ENCODE measurements around the gene CES5A.

DNA sequence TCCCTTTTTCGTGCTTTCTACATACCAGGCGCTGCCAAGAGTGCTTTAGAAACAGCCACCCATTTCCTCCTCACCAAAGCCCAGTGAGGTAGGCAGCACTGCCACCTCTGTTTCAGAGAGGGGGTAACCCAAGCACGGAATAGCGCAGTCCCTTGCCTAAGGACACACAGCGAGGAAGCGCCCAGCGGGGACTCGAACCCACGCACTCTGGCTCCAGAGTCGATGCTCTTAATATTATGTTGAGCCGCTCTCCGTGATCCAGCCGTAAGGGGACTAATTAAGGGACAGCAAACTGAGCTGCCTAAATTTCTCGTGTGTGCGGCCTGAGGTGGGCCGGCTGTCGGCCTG, 42.8 kb downstream of the CES5A start:
- no peak for TF ChIP-seq YY1 (IDR thresholded peaks at IDR 0.05; ENCODE audit: low read depth)
- no peak for TF ChIP-seq EP300 (IDR thresholded peaks at IDR 0.05; ENCODE audit: borderline replicate concordance)
- no peak for TF ChIP-seq EGR1 (IDR thresholded peaks at IDR 0.05)
- TF ChIP-seq CREB1 (IDR thresholded peaks at IDR 0.05; ENCODE audit: low read depth) = no peak
- TF ChIP-seq MAX (IDR thresholded peaks at IDR 0.05) = no peak
- TF ChIP-seq CEBPB (IDR thresholded peaks at IDR 0.05) = no peak
- no peak for TF ChIP-seq REST (IDR thresholded peaks at IDR 0.05; ENCODE audit: low read depth)
- TF ChIP-seq RAD21 (IDR thresholded peaks at IDR 0.05; ENCODE audit: low read depth) = no peak
- TF ChIP-seq TCF12 (IDR thresholded peaks at IDR 0.05; ENCODE audit: low read depth) = no peak
- no peak for TF ChIP-seq NFIC (IDR thresholded peaks at IDR 0.05)
- TF ChIP-seq FOXM1 (IDR thresholded peaks at IDR 0.05; ENCODE audit: borderline replicate concordance, low read depth) = no peak
- no peak for TF ChIP-seq TAF1 (IDR thresholded peaks at IDR 0.05; ENCODE audit: low read depth)
- no peak for TF ChIP-seq ZBTB7A (IDR thresholded peaks at IDR 0.05; ENCODE audit: low read depth)
- TF ChIP-seq TEAD4 (IDR thresholded peaks at IDR 0.05) = no peak

Data from Ishikawa (cell line).